IPS DF 6.9 (cell line): ENCODE results near the gene UBR1.
"Not testable (repeated sequence)": the region's sequence is repeated elsewhere in the genome, so short reads cannot be mapped to it uniquely, and the experiment has no call there.

Experiments
- DNase-seq: peaks from one replicate; pipeline ENCODE4 v3.0.0-alpha.2; 2013; ENCODE audit warnings: low read depth, low spot score
- H3K27ac ChIP-seq: one replicate; pipeline ENCODE4 v1.5.1; 2013; ENCODE audit warnings: low read length, control low read depth
- H3K27me3 ChIP-seq: 2 replicates; pipeline ENCODE4 v1.6.1; 2013; ENCODE audit warnings: mild to moderate bottlenecking, low read length; ENCODE audit not compliant: control insufficient read depth, insufficient read depth
- H3K36me3 ChIP-seq: 2 replicates; pipeline ENCODE4 v1.6.1; 2013; ENCODE audit warnings: low read length; ENCODE audit not compliant: control insufficient read depth, insufficient read depth
- H3K4me1 ChIP-seq: 2 replicates; pipeline ENCODE4 v1.6.1; 2013; ENCODE audit warnings: low read length; ENCODE audit not compliant: control insufficient read depth, insufficient read depth
- H3K4me3 ChIP-seq: 2 replicates; pipeline ENCODE4 v1.5.1; 2013; ENCODE audit warnings: mild to moderate bottlenecking, low read length
- H3K9me3 ChIP-seq: 2 replicates; pipeline ENCODE4 v1.6.1; 2013; ENCODE audit warnings: low read length, inconsistent platforms; ENCODE audit not compliant: control insufficient read depth, insufficient read depth
- WGBS: extraction: QIAGEN DNeasy Blood & Tissue Kit; methylation state at CpG from one replicate; pipeline ENCODE4 v1.1.7; 2013; ENCODE audit warnings: mixed read lengths, missing lambda C conversion rate; ENCODE audit not compliant: insufficient read length, insufficient coverage; 5-methylcytosine and 5-hydroxymethylcytosine counted together

UBR1 gene

DNA sequence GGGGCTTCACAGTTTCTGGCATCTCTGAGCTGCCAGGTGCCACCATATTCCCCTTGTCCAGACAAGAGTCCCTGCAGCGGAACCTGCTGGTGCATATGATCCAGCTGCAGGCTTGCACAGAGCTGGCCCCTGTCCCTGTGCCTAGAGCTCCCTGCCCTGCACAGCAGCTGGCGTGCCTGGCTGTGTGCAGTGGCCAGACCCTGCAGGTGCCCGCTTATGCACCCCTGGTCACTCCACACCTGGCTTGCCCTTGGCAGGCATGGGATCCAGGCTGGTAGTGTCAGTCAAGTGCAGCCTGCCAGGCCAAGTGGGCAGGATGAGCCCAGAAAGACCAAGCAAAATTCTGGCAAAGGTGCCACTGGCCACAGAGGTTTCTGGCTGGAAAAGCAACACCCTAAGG is 96.6 kb downstream of the UBR1 start:
- Histone ChIP-seq H3K9me3 (no peaks in the 10 kb centered on the region), H3K27me3 (no peaks in the 10 kb centered on the region), H3K4me1 (no peaks in the 10 kb centered on the region), H3K36me3 (no peaks in the 10 kb centered on the region; the same call in 1 of the 2 replicates), H3K4me3 (no peak overlapping the region), H3K27ac (no peak overlapping the region)
- no peak for DNase-seq
- no CpG with 5 or more reads among the region's 3 CpGs for WGBS

DNA sequence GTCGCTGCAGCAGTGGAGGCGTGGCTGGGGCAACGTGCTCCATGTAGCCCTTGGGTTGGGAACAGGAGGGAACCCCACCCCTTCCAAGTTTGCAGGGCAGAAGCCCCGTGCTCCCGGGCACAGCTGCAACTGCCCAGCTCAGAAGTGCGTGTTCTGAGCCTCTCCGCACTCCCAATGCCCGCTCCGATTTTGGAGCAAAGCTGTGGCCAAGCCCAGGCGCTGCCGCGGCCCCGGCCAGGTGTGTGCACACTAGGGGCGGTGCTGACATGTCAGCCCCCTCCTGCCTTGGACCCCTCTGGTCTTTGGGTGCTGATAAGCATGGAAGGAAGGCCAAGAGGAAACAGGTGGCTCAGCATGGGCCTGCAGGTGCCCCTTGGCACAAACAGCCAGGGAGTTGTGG is 97.7 kb downstream of the UBR1 start:
- H3K27ac ChIP-seq: no peak overlapping the region

DNA sequence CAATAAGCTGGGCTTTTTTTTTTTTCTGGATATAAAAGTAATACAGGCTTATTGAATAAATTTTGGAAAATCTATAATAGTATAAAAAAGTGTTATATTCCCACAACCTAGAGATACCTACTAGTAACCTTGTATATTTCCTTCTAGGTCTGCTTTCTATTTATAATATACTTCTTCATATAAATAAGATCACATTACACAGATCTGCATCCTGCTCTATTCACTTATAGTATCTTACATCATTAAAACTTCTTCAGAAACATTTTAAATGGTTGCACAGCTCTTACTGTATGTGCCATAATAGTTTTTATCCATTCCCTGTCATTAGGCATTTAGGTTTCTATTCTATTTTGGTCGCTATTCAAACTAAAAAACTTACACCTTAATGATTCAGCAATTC is 98.3 kb downstream of the UBR1 start:
- no peaks in the 10 kb centered on the region for H3K4me1 ChIP-seq
- no peak for DNase-seq
- H3K36me3 ChIP-seq: no peaks in the 10 kb centered on the region; the same call in 1 of the 2 replicates
- no CpG with 5 or more reads among the region's 1 CpG for WGBS
- no peaks in the 10 kb centered on the region for H3K9me3 ChIP-seq
- H3K4me3 ChIP-seq: no peak overlapping the region
- H3K27me3 ChIP-seq: no peaks in the 10 kb centered on the region
- no peak overlapping the region for H3K27ac ChIP-seq

More for the DNA sequence above, 97.7 kb downstream of the UBR1 start:
- H3K4me3 ChIP-seq: no peak overlapping the region
- no CpG with 5 or more reads among the region's 14 CpGs for WGBS
- no peaks in the 10 kb centered on the region for H3K9me3 ChIP-seq
- H3K4me1 ChIP-seq: no peaks in the 10 kb centered on the region
- no peaks in the 10 kb centered on the region for H3K27me3 ChIP-seq
- no peak for DNase-seq
- no peaks in the 10 kb centered on the region; the same call in 1 of the 2 replicates for H3K36me3 ChIP-seq

DNA sequence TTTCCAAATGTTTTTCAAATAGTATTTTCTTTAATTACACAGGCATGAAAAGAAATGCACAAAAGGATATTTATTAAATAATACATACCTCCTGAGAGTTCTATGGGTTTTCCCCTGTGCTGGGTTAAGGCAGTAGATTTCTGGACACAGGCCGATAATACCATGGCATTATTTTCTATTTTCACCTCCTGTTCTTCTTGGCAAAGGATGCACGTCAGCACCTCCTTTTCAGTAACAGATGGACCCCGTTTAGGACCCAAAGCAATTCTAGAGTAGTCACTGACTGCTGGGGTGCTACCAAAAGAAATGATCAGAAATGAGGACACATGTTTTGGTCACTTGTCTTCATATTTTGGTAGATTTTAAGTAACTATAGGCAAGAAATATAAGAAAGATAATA is 98.8 kb downstream of the UBR1 start:
- no peaks in the 10 kb centered on the region; the same call in 1 of the 2 replicates for H3K36me3 ChIP-seq
- no peak overlapping the region for H3K4me3 ChIP-seq
- no CpG with 5 or more reads among the region's 3 CpGs for WGBS
- H3K27me3 ChIP-seq: no peaks in the 10 kb centered on the region
- H3K4me1 ChIP-seq: no peaks in the 10 kb centered on the region
- H3K27ac ChIP-seq: no peak overlapping the region
- no peaks in the 10 kb centered on the region for H3K9me3 ChIP-seq
- DNase-seq: no peak

DNA sequence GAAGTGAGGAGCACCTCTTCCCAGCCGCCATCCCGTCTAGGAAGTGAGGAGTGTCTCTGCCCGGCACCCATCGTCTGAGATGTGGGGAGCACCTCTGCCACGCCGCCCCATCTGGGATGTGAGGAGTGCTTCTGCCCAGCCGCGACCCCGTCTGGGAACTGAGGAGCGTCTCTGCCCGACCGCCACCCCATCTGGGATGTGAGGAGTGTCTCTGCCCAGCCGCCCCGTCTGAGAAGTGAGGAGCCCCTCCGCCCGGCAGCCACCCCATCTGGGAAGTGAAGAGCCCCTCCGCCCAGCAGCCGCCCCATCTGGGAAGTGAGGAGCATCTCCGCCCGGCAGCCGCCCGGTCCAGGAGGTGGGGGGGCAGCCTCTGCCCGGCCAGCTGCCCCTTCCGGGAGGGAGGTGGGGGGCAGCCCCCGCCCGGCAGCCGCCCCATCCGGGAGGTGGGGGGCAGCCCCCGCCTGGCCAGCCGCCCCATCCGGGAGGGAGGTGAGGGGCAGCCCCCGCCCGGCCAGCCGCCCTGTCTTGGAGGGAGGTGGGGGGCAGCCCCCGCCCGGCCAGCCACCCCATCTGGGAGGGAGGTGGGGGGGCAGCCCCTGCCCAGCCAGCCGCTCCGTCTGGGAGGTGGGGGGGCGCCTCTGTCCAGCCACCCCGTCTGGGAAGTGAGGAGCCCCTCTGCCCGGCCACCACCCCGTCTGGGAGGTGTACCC is 100.8 kb downstream of the UBR1 start:
- H3K36me3 ChIP-seq, DNase-seq, H3K4me1 ChIP-seq, H3K9me3 ChIP-seq, H3K27me3 ChIP-seq, H3K27ac ChIP-seq, H3K4me3 ChIP-seq: not testable (repeated sequence)
- no CpG with 5 or more reads among the region's 42 CpGs for WGBS

DNA sequence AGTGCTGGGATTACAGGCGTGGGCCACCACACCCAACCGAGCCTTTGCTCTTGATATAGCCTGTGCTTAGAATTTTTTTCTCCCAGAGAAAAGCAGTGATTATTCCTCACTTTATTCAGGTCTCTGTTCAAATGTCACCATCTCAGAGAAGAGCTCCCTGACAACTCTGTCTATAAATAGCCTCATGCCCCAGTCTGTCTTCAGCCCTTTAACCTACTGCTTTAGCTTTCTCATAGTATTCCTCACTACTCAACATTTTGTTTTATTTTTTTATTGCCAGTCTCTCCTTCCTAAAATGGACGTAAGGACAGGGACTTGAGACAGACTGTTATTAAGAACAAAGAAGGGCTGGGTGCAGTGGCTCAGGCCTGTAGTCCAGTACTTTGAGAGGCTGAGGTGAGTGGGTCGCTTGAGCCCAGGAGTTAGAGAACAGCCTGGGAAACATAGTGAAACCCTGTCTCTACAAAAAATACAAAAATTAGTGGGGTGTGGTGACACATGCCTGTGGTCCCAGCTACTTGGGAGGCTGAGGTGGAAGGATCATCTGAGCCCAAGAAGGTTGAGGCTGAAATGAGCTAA is 106.5 kb downstream of the UBR1 start:
- H3K9me3 ChIP-seq: no peaks in the 10 kb centered on the region
- no peak overlapping the region for H3K27ac ChIP-seq
- H3K4me1 ChIP-seq: no peaks in the 10 kb centered on the region
- H3K4me3 ChIP-seq: no peak overlapping the region
- no peak for DNase-seq
- no peaks in the 10 kb centered on the region for H3K27me3 ChIP-seq
- H3K36me3 ChIP-seq: no peaks in the 10 kb centered on the region
- no CpG with 5 or more reads among the region's 4 CpGs for WGBS

DNA sequence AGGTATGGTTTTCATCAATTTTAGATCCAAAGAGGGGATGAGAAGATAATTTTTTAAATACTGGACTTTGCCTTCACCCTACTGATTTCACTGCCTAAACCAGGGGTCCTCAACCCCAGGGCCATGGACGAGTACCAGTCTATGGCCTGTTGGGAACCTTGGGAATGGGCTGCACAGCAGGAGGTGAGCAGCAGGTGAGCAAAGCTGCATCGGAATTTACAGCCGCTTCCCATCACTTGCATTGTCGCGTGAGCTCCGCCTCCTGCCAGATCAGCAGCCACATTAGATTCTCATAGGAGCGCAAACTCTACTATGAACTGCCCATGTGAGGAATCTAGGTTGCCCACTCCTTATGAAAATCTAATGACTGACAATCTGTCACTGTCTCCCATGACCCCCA is 109.0 kb downstream of the UBR1 start:
- DNase-seq: peak; percentile 9
- H3K4me1 ChIP-seq: no peaks in the 10 kb centered on the region
- H3K27ac ChIP-seq: no peak overlapping the region
- no peaks in the 10 kb centered on the region for H3K9me3 ChIP-seq
- no CpG with 5 or more reads among the region's 7 CpGs for WGBS
- no peaks in the 10 kb centered on the region for H3K27me3 ChIP-seq
- H3K36me3 ChIP-seq: no peaks in the 10 kb centered on the region
- H3K4me3 ChIP-seq: no peak overlapping the region

DNA sequence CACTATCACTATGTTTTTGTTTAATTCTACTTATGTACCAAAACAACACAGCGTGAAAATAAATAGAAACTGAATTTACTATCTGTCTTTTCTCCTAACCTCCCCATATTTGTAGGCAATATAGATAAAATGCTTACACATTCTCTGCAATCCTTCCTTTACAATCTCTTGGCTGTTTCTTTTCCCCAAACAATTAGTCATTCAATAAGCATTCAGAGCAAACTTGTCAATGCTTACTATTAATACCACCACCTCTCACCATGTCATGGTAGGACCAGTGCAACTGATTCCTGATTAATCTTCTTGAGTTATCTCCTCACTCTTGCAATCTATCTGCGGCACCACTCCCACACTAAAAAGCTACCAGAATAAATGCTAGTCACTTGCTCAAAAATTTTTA is 111.3 kb downstream of the UBR1 start:
- Histone ChIP-seq H3K27me3 (no peaks in the 10 kb centered on the region), H3K4me1 (no peaks in the 10 kb centered on the region), H3K27ac (no peak overlapping the region), H3K4me3 (no peak overlapping the region), H3K9me3 (no peaks in the 10 kb centered on the region), H3K36me3 (no peaks in the 10 kb centered on the region)
- no peak for DNase-seq
- WGBS: no CpG with 5 or more reads among the region's 2 CpGs

DNA sequence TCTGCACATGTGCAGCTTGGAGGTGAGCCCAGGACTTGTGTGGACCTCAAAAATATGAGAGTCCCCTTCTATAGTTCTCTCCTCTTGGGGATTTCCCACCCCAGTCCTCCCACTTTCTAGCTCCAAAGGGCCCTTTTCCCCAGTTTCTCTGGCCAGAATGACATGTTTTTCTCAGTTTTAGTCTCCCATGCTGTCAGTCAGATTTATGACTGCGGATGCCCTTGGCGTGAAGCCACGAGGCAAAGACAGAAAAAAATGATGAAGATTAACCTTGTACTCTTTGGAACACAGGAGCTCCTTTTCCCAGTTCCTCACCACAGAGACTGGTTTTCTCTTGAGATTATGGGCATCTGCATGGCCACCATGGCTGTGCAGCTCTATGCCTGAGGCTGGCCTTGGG is 113.2 kb downstream of the UBR1 start:
- no peaks in the 10 kb centered on the region for H3K27me3 ChIP-seq

DNA sequence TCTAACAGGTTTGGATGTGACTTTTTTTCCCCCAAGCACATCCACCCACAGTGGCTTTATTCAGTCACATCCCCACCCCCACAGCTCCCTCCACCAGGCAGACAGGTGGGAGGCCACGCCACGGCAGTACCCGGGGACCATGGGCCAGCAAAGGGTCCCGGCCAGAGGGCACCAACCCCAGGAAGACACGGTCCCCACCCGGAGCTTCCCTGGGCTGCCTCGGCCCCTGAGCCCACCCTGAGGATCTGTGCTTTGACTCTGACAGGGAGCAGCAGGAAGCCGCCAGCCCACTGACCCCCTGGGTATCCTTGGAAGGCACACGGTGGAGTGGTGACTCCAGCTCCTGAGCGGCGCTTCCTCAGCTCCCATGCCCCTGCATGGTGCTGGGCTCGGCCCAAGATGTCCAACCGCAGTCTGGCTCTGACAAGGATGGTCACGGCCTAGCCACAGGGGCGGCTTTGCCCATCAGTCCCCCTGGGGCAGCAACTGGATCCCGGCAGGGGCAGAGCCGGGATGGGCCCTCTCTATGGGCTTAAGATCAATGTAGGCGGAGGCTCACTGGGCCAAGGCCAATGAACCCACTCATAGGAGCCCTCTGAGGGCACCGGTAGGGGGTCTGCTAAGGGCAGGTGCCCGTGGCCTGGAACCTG is 119.0 kb downstream of the UBR1 start:
- Histone ChIP-seq H3K27ac (no peak overlapping the region), H3K4me3 (no peak overlapping the region), H3K9me3 (no peaks in the 10 kb centered on the region), H3K27me3 (no peaks in the 10 kb centered on the region), H3K36me3 (no peaks in the 10 kb centered on the region), H3K4me1 (no peaks in the 10 kb centered on the region)
- DNase-seq: no peak
- WGBS: no CpG with 5 or more reads among the region's 20 CpGs

More for the DNA sequence above, 113.2 kb downstream of the UBR1 start:
- no peak for DNase-seq
- H3K9me3 ChIP-seq: no peaks in the 10 kb centered on the region
- H3K4me3 ChIP-seq: no peak overlapping the region
- no peaks in the 10 kb centered on the region for H3K36me3 ChIP-seq
- H3K27ac ChIP-seq: no peak overlapping the region
- WGBS: no CpG with 5 or more reads among the region's 3 CpGs
- no peaks in the 10 kb centered on the region for H3K4me1 ChIP-seq
